Measurements from ENCODE around the gene VPS37C.

GRCh38 chr11:61122761-61123160, 38.5 kb downstream of the VPS37C start:
- TF ChIP-seq CTCF (IDR thresholded peaks at IDR 0.05) (no peak), POLR2A (IDR thresholded peaks at IDR 0.05) (no peak), EP300 (IDR thresholded peaks at IDR 0.05) (no peak)

All from tibial nerve (tissue), 4 donors.